Measurements from ENCODE around the gene NPTX1. TPM values are rescaled to one million over a fixed set of nuclear protein-coding genes. Genes with fewer than 3 reads are reported as not detected.
A peak's percentile ranks its signal among the peaks of the same experiment; 100 is the strongest.

NPTX1 gene
- total and polyA plus RNA-seq, 2 of the 13 experiments (the other 11 are each of a cell fraction or from before 2014, with no cell fraction given), result 0.01 TPM; not detected in 1

DNA sequence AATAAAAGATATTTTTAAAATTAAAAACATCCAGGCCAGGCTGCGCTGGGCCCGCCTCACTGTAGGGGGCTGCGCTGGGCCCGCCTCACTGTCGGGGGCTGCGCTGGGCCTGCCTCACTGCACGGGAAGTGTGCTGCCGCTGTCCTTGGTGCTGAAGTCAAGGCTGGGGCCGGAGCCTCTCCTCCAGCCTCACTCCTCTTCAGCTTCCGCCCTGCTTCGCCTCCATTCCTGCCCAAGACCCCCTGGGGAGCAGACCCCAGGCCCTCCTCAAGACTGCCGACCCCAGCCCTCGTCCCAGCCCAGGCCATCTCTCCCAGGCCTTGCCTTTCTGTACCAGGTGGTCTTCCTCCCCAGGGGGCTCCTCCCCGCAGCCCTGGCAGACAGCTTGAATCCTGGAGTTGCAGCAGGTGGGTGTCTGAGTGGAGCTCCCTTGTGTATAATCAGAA, 35.3 kb downstream of the NPTX1 start (continued):
- TF ChIP-seq ZNF572 (CRISPR knock-in tag; IDR thresholded peaks at IDR 0.05) (no peak), ZNF569 (CRISPR knock-in tag; IDR thresholded peaks at IDR 0.05; ENCODE audit: borderline replicate concordance) (no peak), ZNF446 (CRISPR knock-in tag; IDR thresholded peaks at IDR 0.05) (peak; percentile 90; the same call in 1 of the 2 replicates), AGO1 (IDR thresholded peaks at IDR 0.05; ENCODE audit: low read depth, low read length, poor library complexity, severe bottlenecking) (no peak), POLR2A (IDR thresholded peaks at IDR 0.05; ENCODE audit: insufficient read depth in 1 of 2, low read depth in 2 of 2, low read length in 2 of 2) (no peak), ZNF703 (CRISPR knock-in tag; IDR thresholded peaks at IDR 0.05; ENCODE audit: borderline replicate concordance) (no peak), POLR2AphosphoS5 (IDR thresholded peaks at IDR 0.05; ENCODE audit: low read depth, low read length) (no peak), ZIK1 (CRISPR knock-in tag; IDR thresholded peaks at IDR 0.05; ENCODE audit: borderline replicate concordance, low read depth) (peak; percentile 93; the same call in 1 of the 2 replicates), ZSCAN12 (CRISPR knock-in tag; IDR thresholded peaks at IDR 0.05) (peak; percentile 95), ZNF430 (CRISPR knock-in tag; IDR thresholded peaks at IDR 0.05) (peak; percentile 86; the same call in 1 of the 2 replicates), THAP11 (CRISPR knock-in tag; IDR thresholded peaks at IDR 0.05) (peak; percentile 75), JUNB (CRISPR knock-in tag; IDR thresholded peaks at IDR 0.05; ENCODE audit: borderline replicate concordance) (peak; percentile 59; the same call in 1 of the 2 replicates), CHD4 (IDR thresholded peaks at IDR 0.05; ENCODE audit: borderline replicate concordance, low read length) (no peak), NFRKB (IDR thresholded peaks at IDR 0.05) (no peak), ZNF878 (CRISPR knock-in tag; IDR thresholded peaks at IDR 0.05) (0 out of 2 replicates have a peak, but pooled peaks have one; percentile 24), REL (CRISPR knock-in tag; conservative IDR thresholded peaks at IDR 0.05) (peak; percentile 79; the same call in 1 of the 2 replicates), ATF7-NPFF (CRISPR knock-in tag; IDR thresholded peaks at IDR 0.05; ENCODE audit: low read depth) (peak; percentile 84; the same call in 1 of the 2 replicates), PHF21A (CRISPR knock-in tag; IDR thresholded peaks at IDR 0.05) (no peak), ZSCAN31 (CRISPR knock-in tag; IDR thresholded peaks at IDR 0.05; ENCODE audit: low read depth) (peak; percentile 85), ZNF792 (CRISPR knock-in tag; IDR thresholded peaks at IDR 0.05) (peak; percentile 96), PHF8 (CRISPR knock-in tag; IDR thresholded peaks at IDR 0.05) (no peak), IRF2 (CRISPR knock-in tag; IDR thresholded peaks at IDR 0.05) (peak; percentile 84; the same call in 1 of the 2 replicates), ZNF354B (CRISPR knock-in tag; IDR thresholded peaks at IDR 0.05) (no peak), PCBP1 (IDR thresholded peaks at IDR 0.05; ENCODE audit: borderline replicate concordance, low read depth, low read length) (0 out of 2 replicates have a peak, but pooled peaks have one; percentile 22)
- TF ChIP-seq, protein P1, sequence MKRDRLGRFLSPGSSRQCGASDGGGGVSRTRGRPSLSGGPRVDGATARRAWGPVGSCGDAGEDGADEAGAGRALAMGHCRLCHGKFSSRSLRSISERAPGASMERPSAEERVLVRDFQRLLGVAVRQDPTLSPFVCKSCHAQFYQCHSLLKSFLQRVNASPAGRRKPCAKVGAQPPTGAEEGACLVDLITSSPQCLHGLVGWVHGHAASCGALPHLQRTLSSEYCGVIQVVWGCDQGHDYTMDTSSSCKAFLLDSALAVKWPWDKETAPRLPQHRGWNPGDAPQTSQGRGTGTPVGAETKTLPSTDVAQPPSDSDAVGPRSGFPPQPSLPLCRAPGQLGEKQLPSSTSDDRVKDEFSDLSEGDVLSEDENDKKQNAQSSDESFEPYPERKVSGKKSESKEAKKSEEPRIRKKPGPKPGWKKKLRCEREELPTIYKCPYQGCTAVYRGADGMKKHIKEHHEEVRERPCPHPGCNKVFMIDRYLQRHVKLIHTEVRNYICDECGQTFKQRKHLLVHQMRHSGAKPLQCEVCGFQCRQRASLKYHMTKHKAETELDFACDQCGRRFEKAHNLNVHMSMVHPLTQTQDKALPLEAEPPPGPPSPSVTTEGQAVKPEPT (CRISPR knock-in tag; IDR thresholded peaks at IDR 0.05; ENCODE audit: low read depth), result peak; percentile 71; the same call in 1 of the 2 replicates
- TF ChIP-seq, protein P2, sequence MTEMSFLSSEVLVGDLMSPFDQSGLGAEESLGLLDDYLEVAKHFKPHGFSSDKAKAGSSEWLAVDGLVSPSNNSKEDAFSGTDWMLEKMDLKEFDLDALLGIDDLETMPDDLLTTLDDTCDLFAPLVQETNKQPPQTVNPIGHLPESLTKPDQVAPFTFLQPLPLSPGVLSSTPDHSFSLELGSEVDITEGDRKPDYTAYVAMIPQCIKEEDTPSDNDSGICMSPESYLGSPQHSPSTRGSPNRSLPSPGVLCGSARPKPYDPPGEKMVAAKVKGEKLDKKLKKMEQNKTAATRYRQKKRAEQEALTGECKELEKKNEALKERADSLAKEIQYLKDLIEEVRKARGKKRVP (CRISPR knock-in tag; IDR thresholded peaks at IDR 0.05), result no peak
- TF ChIP-seq, protein P3, sequence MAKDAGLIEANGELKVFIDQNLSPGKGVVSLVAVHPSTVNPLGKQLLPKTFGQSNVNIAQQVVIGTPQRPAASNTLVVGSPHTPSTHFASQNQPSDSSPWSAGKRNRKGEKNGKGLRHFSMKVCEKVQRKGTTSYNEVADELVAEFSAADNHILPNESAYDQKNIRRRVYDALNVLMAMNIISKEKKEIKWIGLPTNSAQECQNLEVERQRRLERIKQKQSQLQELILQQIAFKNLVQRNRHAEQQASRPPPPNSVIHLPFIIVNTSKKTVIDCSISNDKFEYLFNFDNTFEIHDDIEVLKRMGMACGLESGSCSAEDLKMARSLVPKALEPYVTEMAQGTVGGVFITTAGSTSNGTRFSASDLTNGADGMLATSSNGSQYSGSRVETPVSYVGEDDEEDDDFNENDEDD (CRISPR knock-in tag; IDR thresholded peaks at IDR 0.05; ENCODE audit: borderline replicate concordance), result peak; percentile 18; the same call in 1 of the 2 replicates
- TF ChIP-seq, protein P4, sequence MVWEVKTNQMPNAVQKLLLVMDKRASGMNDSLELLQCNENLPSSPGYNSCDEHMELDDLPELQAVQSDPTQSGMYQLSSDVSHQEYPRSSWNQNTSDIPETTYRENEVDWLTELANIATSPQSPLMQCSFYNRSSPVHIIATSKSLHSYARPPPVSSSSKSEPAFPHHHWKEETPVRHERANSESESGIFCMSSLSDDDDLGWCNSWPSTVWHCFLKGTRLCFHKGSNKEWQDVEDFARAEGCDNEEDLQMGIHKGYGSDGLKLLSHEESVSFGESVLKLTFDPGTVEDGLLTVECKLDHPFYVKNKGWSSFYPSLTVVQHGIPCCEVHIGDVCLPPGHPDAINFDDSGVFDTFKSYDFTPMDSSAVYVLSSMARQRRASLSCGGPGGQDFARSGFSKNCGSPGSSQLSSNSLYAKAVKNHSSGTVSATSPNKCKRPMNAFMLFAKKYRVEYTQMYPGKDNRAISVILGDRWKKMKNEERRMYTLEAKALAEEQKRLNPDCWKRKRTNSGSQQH (CRISPR knock-in tag; IDR thresholded peaks at IDR 0.05; ENCODE audit: low read depth), result peak; percentile 96
